Neuronal stem cell (in vitro differentiated cells): ENCODE data around the gene KANSL1.

Experiments
- DNase-seq: peaks from one replicate; pipeline ENCODE4 v3.0.0-alpha.2; 2013; ENCODE audit warnings: low spot score
- H2AFZ ChIP-seq: one replicate; pipeline ENCODE4 v1.6.1; 2013; ENCODE audit warnings: mild to moderate bottlenecking, low read length, inconsistent platforms
- H2AK5ac ChIP-seq: 2 replicates; pipeline ENCODE4 v1.6.1; 2013; ENCODE audit warnings: low read depth, mild to moderate bottlenecking, inconsistent platforms, low read length, moderate library complexity, mixed read lengths
- H2BK120ac ChIP-seq: 2 replicates; pipeline ENCODE4 v1.6.1; 2013; ENCODE audit warnings: low read depth, mild to moderate bottlenecking, inconsistent platforms, low read length, moderate library complexity, mixed read lengths
- H2BK12ac ChIP-seq: one replicate; pipeline ENCODE4 v1.6.1; 2013; ENCODE audit warnings: low read length, inconsistent platforms
- H2BK15ac ChIP-seq: 2 replicates; pipeline ENCODE4 v1.6.1; 2013; ENCODE audit warnings: mild to moderate bottlenecking, low read length, inconsistent platforms, mixed read lengths
- H2BK5ac ChIP-seq: one replicate; pipeline ENCODE4 v1.6.1; 2013; ENCODE audit warnings: inconsistent platforms, mild to moderate bottlenecking, low read length, moderate library complexity
- H3K14ac ChIP-seq: one replicate; pipeline ENCODE4 v1.6.1; 2013; ENCODE audit warnings: low read length, inconsistent platforms
- H3K18ac ChIP-seq: 2 replicates; pipeline ENCODE4 v1.6.1; 2013; ENCODE audit warnings: low read length, inconsistent platforms
- H3K23ac ChIP-seq: 2 replicates; pipeline ENCODE4 v1.6.1; 2013; ENCODE audit warnings: low read depth, mild to moderate bottlenecking, mixed read lengths, low read length, inconsistent platforms; ENCODE audit not compliant: poor library complexity
- H3K27ac ChIP-seq: replicated peaks from 3 replicates; pipeline ENCODE4 v1.5.1; 2013; ENCODE audit warnings: low read length, inconsistent platforms
- H3K27me3 ChIP-seq, 3 experiments: 2 replicates each; pipeline ENCODE4 v1.6.1; 2013; ENCODE audit warnings: low read length in 3 of 3, mild to moderate bottlenecking in 2 of 3, inconsistent platforms in 1 of 3, low read depth in 1 of 3, mixed read lengths in 1 of 3, moderate library complexity in 1 of 3; ENCODE audit not compliant: control insufficient read depth in 3 of 3, insufficient read depth in 3 of 3
- H3K36me3 ChIP-seq, 2 donors: replicated peaks in 1 of 2; 2 replicates each; pipeline ENCODE4 v1.6.1; 2013; ENCODE audit warnings: low read length in 2 of 2; ENCODE audit not compliant: control insufficient read depth in 2 of 2, insufficient read depth in 2 of 2
- H3K4ac ChIP-seq: 2 replicates; pipeline ENCODE4 v1.6.1; 2013; ENCODE audit warnings: inconsistent platforms, mild to moderate bottlenecking, low read length, moderate library complexity
- H3K4me1 ChIP-seq, 2 donors: 1 replicate in 1 of 2; 2 replicates in 1 of 2; pipeline ENCODE4 v1.6.1; 2013; ENCODE audit warnings: low read length in 2 of 2, low read depth in 1 of 2; ENCODE audit not compliant: control insufficient read depth in 2 of 2, insufficient read depth in 1 of 2
- H3K4me2 ChIP-seq: one replicate; pipeline ENCODE4 v1.6.1; 2013; ENCODE audit warnings: mild to moderate bottlenecking, low read length, inconsistent platforms; ENCODE audit not compliant: insufficient read depth, poor library complexity, severe bottlenecking
- H3K4me3 ChIP-seq, 2 donors: 2 replicates each; pipeline ENCODE4 v1.5.1; 2013; ENCODE audit warnings: low read length in 2 of 2, mild to moderate bottlenecking in 2 of 2, inconsistent platforms in 1 of 2, moderate library complexity in 1 of 2
- H3K79me1 ChIP-seq: one replicate; pipeline ENCODE4 v1.6.1; 2013; ENCODE audit warnings: low read depth, mild to moderate bottlenecking, inconsistent platforms, low read length, moderate library complexity
- H3K9ac ChIP-seq: one replicate; pipeline ENCODE4 v1.6.1; 2013; ENCODE audit warnings: mild to moderate bottlenecking, low read depth, low read length, inconsistent platforms; ENCODE audit not compliant: poor library complexity
- H3K9me3 ChIP-seq, 2 donors: replicated peaks in 1 of 2; 2 replicates each; pipeline versions ENCODE3 to v1.6.1; 2013; ENCODE audit warnings: low read length in 2 of 2, mild to moderate bottlenecking in 2 of 2, inconsistent platforms in 1 of 2, low read depth in 1 of 2, mixed read lengths in 1 of 2, moderate library complexity in 1 of 2; ENCODE audit not compliant: control insufficient read depth in 2 of 2, insufficient read depth in 1 of 2
- H4K8ac ChIP-seq: one replicate; pipeline ENCODE4 v1.6.1; 2013; ENCODE audit warnings: low read depth, mild to moderate bottlenecking, inconsistent platforms, low read length, moderate library complexity
- H4K91ac ChIP-seq: one replicate; pipeline ENCODE4 v1.6.1; 2013; ENCODE audit warnings: low read length, low read depth, mild to moderate bottlenecking, inconsistent platforms; ENCODE audit not compliant: poor library complexity
- WGBS, 2 donors: extraction: QIAGEN DNeasy Blood & Tissue Kit; methylation state at CpG; one replicate each; pipeline ENCODE4 v1.1.7; 2013; ENCODE audit warnings: missing lambda C conversion rate in 2 of 2, mixed read lengths in 1 of 2; ENCODE audit not compliant: insufficient read length in 2 of 2, insufficient replicate concordance in 1 of 2; ENCODE audit errors: extremely low coverage in 2 of 2; 5-methylcytosine and 5-hydroxymethylcytosine counted together

KANSL1 gene

GRCh38 chr17:46154151-46154816 lies 38.9 kb downstream of the KANSL1 start:
- no peak overlapping the region for H2AK5ac ChIP-seq
- no peak overlapping the region for H2BK5ac ChIP-seq
- H3K27ac ChIP-seq: peak overlapping the region; percentile 13
- peaks cover 0 to 4% of the 10 kb centered on the region in 2 donors for H3K9me3 ChIP-seq
- DNase-seq: no peak
- H3K79me1 ChIP-seq: peaks cover 7% of the 10 kb centered on the region
- no peak overlapping the region for H3K4me2 ChIP-seq
- H3K23ac ChIP-seq: no peak overlapping the region
- no peak overlapping the region for H3K9ac ChIP-seq
- no CpG with 5 or more reads among the region's 9 CpGs for WGBS, 2 donors
- H3K18ac ChIP-seq: peak overlapping the region; percentile 16
- H3K36me3 ChIP-seq: peaks cover 0 to 53% of the 10 kb centered on the region in 2 donors
- H2AFZ ChIP-seq: no peak overlapping the region
- H4K8ac ChIP-seq: no peak overlapping the region
- H3K14ac ChIP-seq: no peak overlapping the region
- H2BK120ac ChIP-seq: no peak overlapping the region
- H3K27me3 ChIP-seq: no peaks in the 10 kb centered on the region
- no peak overlapping the region for H4K91ac ChIP-seq
- H2BK15ac ChIP-seq: no peak overlapping the region
- no peak overlapping the region for H3K4ac ChIP-seq
- H2BK12ac ChIP-seq: no peak overlapping the region
- H3K4me1 ChIP-seq: peaks cover 0 to 10% of the 10 kb centered on the region in 2 donors
- H3K4me3 ChIP-seq: no peak overlapping the region

- Histone ChIP-seq H3K4me3 (no peak overlapping the region), H2BK5ac (no peak overlapping the region), H3K4me1 (peaks cover 0 to 7% of the 10 kb centered on the region in 2 donors), H3K4me2 (no peak overlapping the region), H2AK5ac (no peak overlapping the region), H3K27ac (no peak overlapping the region), H4K91ac (no peak overlapping the region), H3K4ac (no peak overlapping the region), H2BK12ac (no peak overlapping the region), H3K23ac (no peak overlapping the region), H3K36me3 (peaks cover 0 to 68% of the 10 kb centered on the region in 2 donors), H2BK120ac (no peak overlapping the region), H3K27me3 (no peaks in the 10 kb centered on the region), H3K18ac (no peak overlapping the region), H3K14ac (no peak overlapping the region), H2AFZ (no peak overlapping the region), H3K79me1 (peaks cover 7% of the 10 kb centered on the region), H4K8ac (no peak overlapping the region), H2BK15ac (no peak overlapping the region), H3K9ac (no peak overlapping the region), H3K9me3 (peaks cover 0 to 4% of the 10 kb centered on the region in 2 donors)
- no CpG with 5 or more reads among the region's 2 CpGs for WGBS, 2 donors
- no peak for DNase-seq
These were observed 40.8 kb downstream of the KANSL1 start for GRCh38 chr17:46152423-46152822.

GRCh38 chr17:46151762-46152161 lies 41.5 kb downstream of the KANSL1 start:
- no peak overlapping the region for H3K4me3 ChIP-seq

GRCh38 chr17:46150216-46150963 lies 42.8 kb downstream of the KANSL1 start:
- Histone ChIP-seq H2BK120ac (no peak overlapping the region), H3K4me2 (no peak overlapping the region), H2BK12ac (no peak overlapping the region), H3K4me1 (peaks cover 0 to 11% of the 10 kb centered on the region in 2 donors), H3K9me3 (peaks cover 0 to 4% of the 10 kb centered on the region in 2 donors), H3K4ac (no peak overlapping the region), H4K8ac (no peak overlapping the region), H2BK15ac (no peak overlapping the region), H3K9ac (no peak overlapping the region), H2AK5ac (no peak overlapping the region), H2BK5ac (no peak overlapping the region), H3K27ac (no peak overlapping the region), H3K18ac (no peak overlapping the region), H3K36me3 (peaks cover 0 to 69% of the 10 kb centered on the region in 2 donors), H3K79me1 (peaks cover 10% of the 10 kb centered on the region), H3K14ac (no peak overlapping the region), H3K27me3 (no peaks in the 10 kb centered on the region), H4K91ac (no peak overlapping the region), H2AFZ (no peak overlapping the region), H3K4me3 (no peak overlapping the region), H3K23ac (no peak overlapping the region)
- WGBS, 2 donors: no CpG with 5 or more reads among the region's 2 CpGs
- DNase-seq: no peak

More at GRCh38 chr17:46151762-46152161, 41.5 kb downstream of the KANSL1 start:
- Histone ChIP-seq H2BK120ac (no peak overlapping the region), H3K36me3 (peaks cover 0 to 70% of the 10 kb centered on the region in 2 donors), H3K18ac (no peak overlapping the region), H4K91ac (no peak overlapping the region), H3K23ac (no peak overlapping the region), H4K8ac (no peak overlapping the region), H2BK5ac (no peak overlapping the region), H3K9ac (no peak overlapping the region), H3K27me3 (no peaks in the 10 kb centered on the region), H2AK5ac (no peak overlapping the region), H2AFZ (no peak overlapping the region), H3K4me1 (peaks cover 0 to 7% of the 10 kb centered on the region in 2 donors), H3K4ac (no peak overlapping the region), H2BK15ac (no peak overlapping the region), H3K79me1 (peaks cover 10% of the 10 kb centered on the region), H2BK12ac (no peak overlapping the region), H3K9me3 (peaks cover 0 to 4% of the 10 kb centered on the region in 2 donors), H3K4me2 (no peak overlapping the region), H3K14ac (no peak overlapping the region), H3K27ac (no peak overlapping the region)
- DNase-seq: no peak
